H1 (cell line): ENCODE measurements around the gene IL10. TPM values are rescaled to one million over a fixed set of nuclear protein-coding genes. Genes with fewer than 3 reads are reported as not detected.

Experiments
- CTCF ChIA-PET: fragments of 300-600 bp; sonication (Branson Sonifier 250); formaldehyde crosslinking; loops from one replicate; lab custom pipeline; 2021; ENCODE audit not compliant: partially characterized antibody; lab: Charles Lee
- POLR2A ChIA-PET: fragments of 300-600 bp; sonication (Branson Sonifier 250); formaldehyde crosslinking; loops from one replicate; lab custom pipeline; 2021; ENCODE audit warnings: inconsistent platforms; ENCODE audit not compliant: partially characterized antibody; lab: Charles Lee
- DNase-seq, 2 experiments: peaks; one replicate each; pipeline versions ENCODE4 v3.0.0 to v3.0.0-alpha.2; 2010 to 2022; ENCODE audit warnings: low spot score in 2 of 2, low read depth in 1 of 2, mixed read lengths in 1 of 2
- FAIRE-seq: peaks from 2 replicates; lab custom pipeline; 2011; peaks lifted over from hg19 to GRCh38; lab: Jason Lieb, UNC
- H2AFZ ChIP-seq: 2 replicates; pipeline ENCODE4 v1.8.1; 2012; ENCODE audit warnings: low read length, inconsistent platforms
- H2AK5ac ChIP-seq: 2 replicates; pipeline ENCODE4 v1.6.1; 2013; ENCODE audit warnings: low read depth, low read length
- H2BK120ac ChIP-seq: replicated peaks from 2 replicates; pipeline ENCODE3; 2013; ENCODE audit warnings: low read depth, low read length, inconsistent platforms
- H2BK12ac ChIP-seq: 2 replicates; pipeline ENCODE4 v1.6.1; 2013; ENCODE audit warnings: low read depth, low read length
- H2BK15ac ChIP-seq: 2 replicates; pipeline ENCODE4 v1.6.1; 2013; ENCODE audit warnings: low read length
- H2BK20ac ChIP-seq: 2 replicates; pipeline ENCODE4 v1.6.1; 2013; ENCODE audit warnings: low read length
- H2BK5ac ChIP-seq: 2 replicates; pipeline ENCODE4 v1.6.1; 2013; ENCODE audit warnings: low read depth, low read length
- H3K14ac ChIP-seq: 2 replicates; pipeline ENCODE4 v1.6.1; 2013; ENCODE audit warnings: inconsistent platforms; ENCODE audit not compliant: insufficient read length
- H3K18ac ChIP-seq: 2 replicates; pipeline ENCODE4 v1.6.1; 2013; ENCODE audit warnings: low read length; ENCODE audit errors: extremely low read depth
- H3K23ac ChIP-seq: 2 replicates; pipeline ENCODE4 v1.6.1; 2013; ENCODE audit warnings: inconsistent platforms; ENCODE audit not compliant: insufficient read length
- H3K23me2 ChIP-seq: 2 replicates; pipeline ENCODE4 v1.6.1; 2013; ENCODE audit warnings: low read depth, low read length
- H3K27ac ChIP-seq: 2 replicates; pipeline ENCODE4 v1.6.1; 2011; ENCODE audit warnings: low read depth, low read length, inconsistent platforms
- H3K27me3 ChIP-seq, 4 experiments: replicated peaks in 1 of 4; 1 replicate in 1 of 4; 2 replicates in 3 of 4; pipeline versions ENCODE4 v1.6.1 to v1.8.1; 2011 to 2013; ENCODE audit warnings: low read length in 3 of 4, mild to moderate bottlenecking in 3 of 4, inconsistent platforms in 2 of 4, mixed read lengths in 2 of 4, moderate library complexity in 1 of 4; ENCODE audit not compliant: control insufficient read depth in 3 of 4, insufficient read depth in 3 of 4; ENCODE audit errors: extremely low read depth in 1 of 4
- H3K36me3 ChIP-seq, 4 experiments: 2 replicates each; pipeline versions ENCODE4 v1.6.1 to v1.8.1; 2011 to 2013; ENCODE audit warnings: mild to moderate bottlenecking in 4 of 4, low read length in 3 of 4, moderate library complexity in 2 of 4, control low read depth in 1 of 4, inconsistent platforms in 1 of 4; ENCODE audit not compliant: insufficient read depth in 4 of 4, control insufficient read depth in 2 of 4
- H3K4ac ChIP-seq: replicated peaks from 2 replicates; pipeline ENCODE3; 2013; ENCODE audit warnings: low read length, low read depth, mixed read lengths, inconsistent platforms; ENCODE audit not compliant: insufficient read length
- H3K4me1 ChIP-seq, 4 experiments: replicated peaks in 1 of 4; 1 replicate in 1 of 4; 2 replicates in 3 of 4; pipeline versions ENCODE4 v1.6.1 to v1.8.1; 2011 to 2013; ENCODE audit warnings: low read length in 3 of 4, inconsistent platforms in 2 of 4, mixed read lengths in 1 of 4; ENCODE audit not compliant: insufficient read depth in 4 of 4, control insufficient read depth in 3 of 4
- H3K4me2 ChIP-seq, 2 experiments: 2 replicates each; pipeline versions ENCODE4 v1.6.1 to v1.8.1; 2011 to 2013; ENCODE audit warnings: low read depth in 2 of 2, low read length in 2 of 2, control low read depth in 1 of 2, inconsistent platforms in 1 of 2, mild to moderate bottlenecking in 1 of 2; ENCODE audit not compliant: insufficient read depth in 1 of 2
- H3K4me3 ChIP-seq, 4 experiments: fragments of 200-600, 300-600 bp in 1 of 4; sonication (generic), shearing (Covaris generic), sonication (Bioruptor Twin) in 1 of 4; 2 replicates each; pipeline versions ENCODE4 v1.5.1 to v1.8.1; 2011 to 2016; ENCODE audit warnings: low read length in 4 of 4, low read depth in 3 of 4, control low read depth in 2 of 4, inconsistent platforms in 2 of 4, mild to moderate bottlenecking in 2 of 4, mixed read lengths in 1 of 4, moderate library complexity in 1 of 4; ENCODE audit not compliant: insufficient read depth in 2 of 4; ENCODE audit errors: extremely low read depth in 1 of 4
- H3K56ac ChIP-seq: replicated peaks from 2 replicates; pipeline ENCODE3; 2013; ENCODE audit warnings: low read depth, mild to moderate bottlenecking, mixed read lengths, low read length, inconsistent platforms; ENCODE audit not compliant: insufficient read length
- H3K79me1 ChIP-seq: 2 replicates; pipeline ENCODE4 v1.6.1; 2013; ENCODE audit warnings: low read depth, low read length, control low read depth
- H3K79me2 ChIP-seq, 2 experiments: 2 replicates each; pipeline versions ENCODE4 v1.6.1 to v1.8.1; 2012 to 2013; ENCODE audit warnings: low read length in 2 of 2, mild to moderate bottlenecking in 2 of 2, inconsistent platforms in 1 of 2; ENCODE audit not compliant: insufficient read depth in 2 of 2, control insufficient read depth in 1 of 2
- H3K9ac ChIP-seq, 4 experiments: replicated peaks in 1 of 4; 1 replicate in 1 of 4; 2 replicates in 3 of 4; pipeline versions ENCODE4 v1.6.1 to v1.8.1; 2011 to 2013; ENCODE audit warnings: low read depth in 3 of 4, low read length in 3 of 4, control low read depth in 2 of 4, mild to moderate bottlenecking in 2 of 4, moderate library complexity in 2 of 4, inconsistent platforms in 1 of 4; ENCODE audit errors: extremely low read depth in 1 of 4
- H3K9me3 ChIP-seq, 2 experiments: 2 replicates each; pipeline versions ENCODE4 v1.6.1 to v1.8.1; 2012 to 2013; ENCODE audit warnings: mild to moderate bottlenecking in 2 of 2, moderate library complexity in 2 of 2, control low read depth in 1 of 2, inconsistent platforms in 1 of 2, low read depth in 1 of 2, low read length in 1 of 2, mixed read lengths in 1 of 2; ENCODE audit not compliant: insufficient read depth in 2 of 2
- H4K20me1 ChIP-seq, 2 experiments: replicated peaks in 1 of 2; 2 replicates each; pipeline versions ENCODE3 to v1.8.1; 2011 to 2013; ENCODE audit warnings: inconsistent platforms in 2 of 2, low read length in 2 of 2, mild to moderate bottlenecking in 1 of 2; ENCODE audit not compliant: insufficient read depth in 2 of 2, control insufficient read depth in 1 of 2
- H4K5ac ChIP-seq: 2 replicates; pipeline ENCODE4 v1.6.1; 2013; ENCODE audit warnings: low read length, low read depth, mixed read lengths, inconsistent platforms; ENCODE audit not compliant: insufficient read length
- H4K8ac ChIP-seq: 2 replicates; pipeline ENCODE4 v1.8.0; 2013; ENCODE audit warnings: mild to moderate bottlenecking, moderate library complexity, low read length, inconsistent platforms; ENCODE audit not compliant: insufficient read depth; ENCODE audit errors: extremely low read depth
- H4K91ac ChIP-seq: replicated peaks from 2 replicates; pipeline ENCODE3; 2013; ENCODE audit warnings: low read length, mixed read lengths, inconsistent platforms; ENCODE audit not compliant: insufficient read length
- CREB1 ChIP-seq: IDR thresholded peaks from 2 replicates; pipeline ENCODE4 v1.6.1; 2012; ENCODE audit warnings: inconsistent platforms
- EGR1 ChIP-seq: IDR thresholded peaks from 2 replicates; pipeline ENCODE4 v1.6.1; 2011; ENCODE audit warnings: low read depth, low read length, borderline replicate concordance
- FOSL1 ChIP-seq: IDR thresholded peaks from 2 replicates; pipeline ENCODE4 v1.6.1; 2011; ENCODE audit warnings: mild to moderate bottlenecking, low read depth, low read length, moderate library complexity; ENCODE audit not compliant: insufficient read depth
- HDAC6 ChIP-seq: IDR thresholded peaks from one replicate; pipeline ENCODE4 v1.7.1; 2012; ENCODE audit warnings: low read depth, mild to moderate bottlenecking, inconsistent platforms, low read length, moderate library complexity
- JUN ChIP-seq: IDR thresholded peaks from 2 replicates; pipeline ENCODE4 v1.6.1; 2011; ENCODE audit warnings: low read depth, mild to moderate bottlenecking, improper control_type of control experiment, low read length
- NANOG ChIP-seq: IDR thresholded peaks from 2 replicates; pipeline ENCODE4 v1.6.1; 2011; ENCODE audit warnings: low read length, low read depth, mild to moderate bottlenecking, inconsistent platforms; ENCODE audit not compliant: insufficient read depth, poor library complexity, severe bottlenecking
- NRF1 ChIP-seq: IDR thresholded peaks from 2 replicates; pipeline ENCODE4 v1.6.1; 2011; ENCODE audit warnings: mild to moderate bottlenecking, low read depth, low read length, improper control_type of control experiment
- POLR2A ChIP-seq, 2 experiments: IDR thresholded peaks; 1 replicate in 1 of 2; 2 replicates in 1 of 2; pipeline ENCODE4 v1.6.1; 2011; ENCODE audit warnings: low read depth in 2 of 2, low read length in 2 of 2, mild to moderate bottlenecking in 2 of 2; ENCODE audit errors: control extremely low read depth in 1 of 2
- SRF ChIP-seq: IDR thresholded peaks from 2 replicates; pipeline ENCODE4 v1.6.1; 2011; ENCODE audit warnings: mild to moderate bottlenecking, low read depth, low read length, moderate library complexity
- YY1 ChIP-seq: IDR thresholded peaks from 2 replicates; pipeline ENCODE4 v1.6.1; 2011; ENCODE audit warnings: low read depth, mild to moderate bottlenecking, low read length
- ZNF274 ChIP-seq: IDR thresholded peaks from 2 replicates; pipeline ENCODE4 v1.7.0; 2012; ENCODE audit warnings: low read length, borderline replicate concordance; ENCODE audit errors: extremely low read depth
- WGBS, 2 experiments: shearing (Covaris generic) in 1 of 2; methylation state at CpG; one replicate each; pipeline versions ENCODE4 v1.1.6 to v1.1.7; 2013 to 2015; ENCODE audit warnings: low lambda C conversion rate in 2 of 2, mixed read lengths in 2 of 2, inconsistent platforms in 1 of 2, low coverage in 1 of 2, missing lambda C conversion rate in 1 of 2; ENCODE audit not compliant: insufficient replicate concordance in 2 of 2, insufficient coverage in 1 of 2, insufficient read length in 1 of 2; ENCODE audit errors: extremely low coverage in 1 of 2, missing lambda C conversion rate in 1 of 2; 5-methylcytosine and 5-hydroxymethylcytosine counted together
- polyA plus RNA-seq, 7 experiments: library from polyadenylated mRNA; depleted of rRNA in 3 of 7; stranded (reverse) in 5 of 7; unstranded in 2 of 7; fragments of >200 nt in 5 of 7; fragments of 200-250 nt in 2 of 7; gene quantifications; 1 replicate in 5 of 7; 2 replicates in 1 of 7; 4 replicates in 1 of 7; pipeline versions ENCODE4 v1.2.1 to v1.2.3, GENCODE V29; 2011 to 2013; ENCODE audit warnings: missing spikeins in 2 of 7, mixed read lengths in 2 of 7
- total RNA-seq: library from RNA; stranded (reverse); fragmentation: NEBNext Ultra II Directional; extraction: Animal tissue kit (Norgen Biotek cat#: 25700); gene quantifications from 2 replicates; pipeline ENCODE4 v1.2.1, GENCODE V29; 2021
- TF ChIP-seq, protein P1 (sequence below), 3 experiments: IDR thresholded peaks; 1 replicate in 2 of 3; 2 replicates in 1 of 3; pipeline versions ENCODE4 v1.5.1 to v1.6.1; 2011; ENCODE audit warnings: low read length in 3 of 3, mild to moderate bottlenecking in 3 of 3, inconsistent platforms in 2 of 3, low read depth in 1 of 3, moderate library complexity in 1 of 3; ENCODE audit not compliant: insufficient read depth in 1 of 3; ENCODE audit errors: control extremely low read depth in 1 of 3

The IL10 gene
- total and polyA plus RNA-seq, 2 of the 8 experiments (the other 6 are each of a cell fraction or from before 2014, with no cell fraction given), result not detected

- no peak overlapping the region for H2BK12ac ChIP-seq
- no peaks in the 10 kb centered on the region; the same call in 1 of the 2 replicates for H3K23me2 ChIP-seq
- no peak overlapping the region for H2AFZ ChIP-seq
- 85% methylated on average over 3 of the region's 3 CpGs; no CpG with 5 or more reads in 1 of the 2 experiments for WGBS, 2 experiments
- no peak overlapping the region for H2BK15ac ChIP-seq
- no peaks in the 10 kb centered on the region for H3K36me3 ChIP-seq
- H4K20me1 ChIP-seq, result no peaks in the 10 kb centered on the region
- H3K56ac ChIP-seq, result no peak overlapping the region
- no peak overlapping the region for H4K5ac ChIP-seq
- no peak overlapping the region for H3K9ac ChIP-seq
- no peak for FAIRE-seq
- no peak overlapping the region for H2BK20ac ChIP-seq
- CTCF ChIA-PET, result interaction anchor here (0.6 to 3.7 kb wide), 9 partner anchors 10 to 164 kb away, joined by 3 to 17 read pairs (median 5); no protein-coding TSS in a partner anchor
- H3K79me1 ChIP-seq, result no peaks in the 10 kb centered on the region
- H3K79me2 ChIP-seq, result no peaks in the 10 kb centered on the region
- no peak overlapping the region for H4K8ac ChIP-seq
- H3K18ac ChIP-seq, result no peak overlapping the region
- no peaks in the 10 kb centered on the region for H3K9me3 ChIP-seq
- no peak for DNase-seq
- no peak overlapping the region for H2BK5ac ChIP-seq
- no peak overlapping the region for H3K23ac ChIP-seq
- no peak overlapping the region for H4K91ac ChIP-seq
- peaks cover 2 to 7% (median 4%) of the 10 kb centered on the region in 4 experiments; a peak in 5 of 7 replicates for H3K27me3 ChIP-seq
- H3K4ac ChIP-seq, result no peak overlapping the region
- H3K14ac ChIP-seq, result no peak overlapping the region
- no peak overlapping the region for H3K4me3 ChIP-seq
- H3K27ac ChIP-seq, result no peak overlapping the region
- H2AK5ac ChIP-seq, result no peak overlapping the region
- H3K4me2 ChIP-seq, result no peak overlapping the region
- POLR2A ChIA-PET, result no interaction called here
- H3K4me1 ChIP-seq, result no peaks in the 10 kb centered on the region
- no peak overlapping the region for H2BK120ac ChIP-seq
- TF ChIP-seq SRF (no peak), YY1 (no peak), NRF1 (no peak), JUN (no peak), POLR2A (IDR thresholded peaks at IDR 0.05; ENCODE audit: control extremely low read depth in 1 of 2, low read depth in 2 of 2, low read length in 2 of 2) (no peak), ZNF274 (no peak), HDAC6 (no peak), EGR1 (no peak), CREB1 (no peak), FOSL1 (no peak), NANOG (no peak)
- TF ChIP-seq, protein P1, sequence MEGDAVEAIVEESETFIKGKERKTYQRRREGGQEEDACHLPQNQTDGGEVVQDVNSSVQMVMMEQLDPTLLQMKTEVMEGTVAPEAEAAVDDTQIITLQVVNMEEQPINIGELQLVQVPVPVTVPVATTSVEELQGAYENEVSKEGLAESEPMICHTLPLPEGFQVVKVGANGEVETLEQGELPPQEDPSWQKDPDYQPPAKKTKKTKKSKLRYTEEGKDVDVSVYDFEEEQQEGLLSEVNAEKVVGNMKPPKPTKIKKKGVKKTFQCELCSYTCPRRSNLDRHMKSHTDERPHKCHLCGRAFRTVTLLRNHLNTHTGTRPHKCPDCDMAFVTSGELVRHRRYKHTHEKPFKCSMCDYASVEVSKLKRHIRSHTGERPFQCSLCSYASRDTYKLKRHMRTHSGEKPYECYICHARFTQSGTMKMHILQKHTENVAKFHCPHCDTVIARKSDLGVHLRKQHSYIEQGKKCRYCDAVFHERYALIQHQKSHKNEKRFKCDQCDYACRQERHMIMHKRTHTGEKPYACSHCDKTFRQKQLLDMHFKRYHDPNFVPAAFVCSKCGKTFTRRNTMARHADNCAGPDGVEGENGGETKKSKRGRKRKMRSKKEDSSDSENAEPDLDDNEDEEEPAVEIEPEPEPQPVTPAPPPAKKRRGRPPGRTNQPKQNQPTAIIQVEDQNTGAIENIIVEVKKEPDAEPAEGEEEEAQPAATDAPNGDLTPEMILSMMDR (IDR thresholded peaks at IDR 0.05; ENCODE audit: control extremely low read depth in 1 of 3, insufficient read depth in 1 of 3, low read depth in 1 of 3, low read length in 3 of 3), result no peak
Observed at GRCh38 chr1:206748348-206749030, 23.8 kb downstream of the IL10 start.
